DOHH2 (cell line): ENCODE data around the gene RPL37A.

Source experiments
- EZH2phosphoT487 ChIP-seq: fragments of 200-600 bp; sonication (generic); IDR thresholded peaks from 2 replicates; pipeline ENCODE4 v1.6.1; 2017; ENCODE audit warnings: borderline replicate concordance, mild to moderate bottlenecking, antibody characterized with exemption, low read length, moderate library complexity, mixed read lengths
- TF ChIP-seq, protein P1 (sequence below): fragments of 200-600 bp; sonication (generic); IDR thresholded peaks from one replicate; pipeline ENCODE4 v1.5.1; 2014; ENCODE audit warnings: antibody characterized with exemption, mild to moderate bottlenecking, low read depth, low read length; ENCODE audit not compliant: poor library complexity, severe bottlenecking

DNA sequence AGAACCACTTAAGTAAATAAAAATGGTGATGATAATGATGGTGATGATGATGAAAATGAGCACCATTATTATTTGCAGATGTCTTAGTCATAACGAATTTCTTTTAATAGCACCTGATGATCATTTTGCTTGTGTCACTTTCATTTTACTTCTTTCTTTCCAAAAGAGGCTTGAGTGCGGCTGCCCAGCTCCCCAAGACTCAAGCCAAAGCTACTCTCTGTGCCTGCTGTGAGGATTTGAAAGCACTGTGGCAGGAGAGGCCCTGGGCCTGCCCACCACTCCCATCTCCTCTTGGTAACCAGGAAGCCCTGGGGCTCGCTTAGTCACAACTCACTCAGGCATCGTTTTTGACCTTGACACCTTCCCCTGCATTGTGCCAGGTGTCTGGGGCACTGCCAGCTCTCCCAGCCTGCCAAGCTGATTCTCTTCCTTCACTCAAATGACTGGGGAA is 41.2 kb downstream of the RPL37A start:
- TF ChIP-seq, protein P1, sequence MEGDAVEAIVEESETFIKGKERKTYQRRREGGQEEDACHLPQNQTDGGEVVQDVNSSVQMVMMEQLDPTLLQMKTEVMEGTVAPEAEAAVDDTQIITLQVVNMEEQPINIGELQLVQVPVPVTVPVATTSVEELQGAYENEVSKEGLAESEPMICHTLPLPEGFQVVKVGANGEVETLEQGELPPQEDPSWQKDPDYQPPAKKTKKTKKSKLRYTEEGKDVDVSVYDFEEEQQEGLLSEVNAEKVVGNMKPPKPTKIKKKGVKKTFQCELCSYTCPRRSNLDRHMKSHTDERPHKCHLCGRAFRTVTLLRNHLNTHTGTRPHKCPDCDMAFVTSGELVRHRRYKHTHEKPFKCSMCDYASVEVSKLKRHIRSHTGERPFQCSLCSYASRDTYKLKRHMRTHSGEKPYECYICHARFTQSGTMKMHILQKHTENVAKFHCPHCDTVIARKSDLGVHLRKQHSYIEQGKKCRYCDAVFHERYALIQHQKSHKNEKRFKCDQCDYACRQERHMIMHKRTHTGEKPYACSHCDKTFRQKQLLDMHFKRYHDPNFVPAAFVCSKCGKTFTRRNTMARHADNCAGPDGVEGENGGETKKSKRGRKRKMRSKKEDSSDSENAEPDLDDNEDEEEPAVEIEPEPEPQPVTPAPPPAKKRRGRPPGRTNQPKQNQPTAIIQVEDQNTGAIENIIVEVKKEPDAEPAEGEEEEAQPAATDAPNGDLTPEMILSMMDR, result no peak
- no peak for TF ChIP-seq EZH2phosphoT487
